K562 (cell line): ENCODE results near the gene ALS2. TPM values are rescaled to one million over a fixed set of nuclear protein-coding genes. Genes with fewer than 3 reads are reported as not detected.

Experiments
- CC2D1A ChIP-seq: fragments of 450-650 bp; IDR thresholded peaks from 2 replicates; pipeline ENCODE4 v1.6.1; 2017; ENCODE audit warnings: mild to moderate bottlenecking
- CHD1 ChIP-seq: fragments of 200-600 bp; sonication (generic); IDR thresholded peaks from one replicate; pipeline ENCODE4 v1.6.1; 2012; ENCODE audit warnings: mild to moderate bottlenecking, moderate library complexity, low read length, inconsistent platforms
- CREBBP ChIP-seq: IDR thresholded peaks from one replicate; pipeline ENCODE4 v1.6.1; 2012; ENCODE audit warnings: low read depth, mild to moderate bottlenecking, control low read depth, inconsistent platforms, low read length
- DIDO1 ChIP-seq: fragments of 450-650 bp; IDR thresholded peaks from 2 replicates; pipeline ENCODE4 v1.6.1; 2016; ENCODE audit warnings: low read depth, missing biosample characterization, missing genetic modification characterization
- E2F5 ChIP-seq: sonication (generic); formaldehyde crosslinking; IDR thresholded peaks from 2 replicates; pipeline ENCODE4 v1.8.0; 2022; ENCODE audit warnings: mild to moderate bottlenecking, missing genetic modification reagents
- HINFP ChIP-seq: fragments of 450-650 bp; conservative IDR thresholded peaks from 2 replicates; pipeline ENCODE4 v1.6.1; 2016; ENCODE audit warnings: missing genetic modification characterization, low read depth, mild to moderate bottlenecking, control low read depth, missing compliant biosample characterization
- HMG20A ChIP-seq: fragments of 450-650 bp; formaldehyde crosslinking; conservative IDR thresholded peaks from 2 replicates; pipeline ENCODE4 v1.4.0; 2020; ENCODE audit warnings: mild to moderate bottlenecking, mixed read lengths
- NCOA2 ChIP-seq, 2 experiments: fragments of 450-650 bp; IDR thresholded peaks; 2 replicates each; pipeline ENCODE4 v1.6.1; 2018; ENCODE audit warnings: mild to moderate bottlenecking in 2 of 2, moderate library complexity in 1 of 2; ENCODE audit not compliant: partially characterized antibody in 2 of 2
- SIN3A ChIP-seq, 2 experiments: fragments of 150-350 bp in 1 of 2; IDR thresholded peaks; 2 replicates each; pipeline ENCODE4 v1.6.1; 2011 to 2016; ENCODE audit warnings: borderline replicate concordance in 2 of 2, low read depth in 2 of 2, low read length in 2 of 2, mild to moderate bottlenecking in 2 of 2, moderate library complexity in 2 of 2; ENCODE audit not compliant: control insufficient read depth in 1 of 2
- SMAD4 ChIP-seq: fragments of 250-450 bp; sonication (Bioruptor Pico); conservative IDR thresholded peaks from 2 replicates; pipeline ENCODE4 v1.8.0; 2021; ENCODE audit warnings: inconsistent platforms, mild to moderate bottlenecking, moderate library complexity
- VEZF1 ChIP-seq: fragments of 200-800 bp; sonication (Bioruptor generic); IDR thresholded peaks from 2 replicates; pipeline ENCODE4 v1.6.1; 2017; ENCODE audit warnings: missing genetic modification characterization, missing compliant biosample characterization
- ZBTB2 ChIP-seq: fragments of 450-650 bp; IDR thresholded peaks from 2 replicates; pipeline ENCODE4 v1.6.1; 2016; ENCODE audit warnings: antibody characterized with exemption
- polyA plus RNA-seq, 8 experiments: library from polyadenylated mRNA; depleted of rRNA in 4 of 8; stranded (reverse) in 5 of 8; unstranded in 3 of 8; fragments of >200 nt; fragmentation: Nextera tagmentation in 2 of 8; fragmentation: Illumina TruSeq in 1 of 8; extraction: Ambion mirVana in 2 of 8; extraction: Trizol in 1 of 8; gene quantifications; 2 replicates each; pipeline versions ENCODE4 v1.2.1 to v1.2.3, GENCODE V29; 2011 to 2014; ENCODE audit warnings: inconsistent platforms in 1 of 8, missing spikeins in 1 of 8
- total RNA-seq, 7 experiments: library from RNA; depleted of rRNA in 6 of 7; stranded (reverse); fragments of >200 nt in 6 of 7; fragmentation: Illumina TruSeq in 2 of 7; extraction: Trizol in 2 of 7; gene quantifications; 2 replicates each; pipeline versions ENCODE4 v1.2.1 to v1.2.3, GENCODE V29; 2011 to 2021; ENCODE audit warnings: low replicate concordance in 1 of 7

Gene ALS2
- total and polyA plus RNA-seq, 9 of the 15 experiments (the other 6 are each of a cell fraction or from before 2014, with no cell fraction given): 5.2 to 17.7 (median 11.6) TPM

GRCh38 chr2:201789395-201789794 is 8.7 kb upstream of the ALS2 start (continued):
- TF ChIP-seq SMAD4 (CRISPR knock-in tag) (no peak), CREBBP (no peak), HMG20A (CRISPR knock-in tag) (no peak), E2F5 (CRISPR knock-in tag) (no peak), HINFP (tag) (no peak), VEZF1 (CRISPR knock-in tag) (no peak), CC2D1A (no peak), ZBTB2 (no peak), SIN3A (IDR thresholded peaks at IDR 0.05; ENCODE audit: borderline replicate concordance in 2 of 2, control insufficient read depth in 1 of 2, low read depth in 2 of 2, low read length in 2 of 2) (no peak), NCOA2 (IDR thresholded peaks at IDR 0.05; ENCODE audit: partially characterized antibody in 2 of 2) (no peak), CHD1 (no peak), DIDO1 (tag) (no peak)
